HS-5 (cell line): ENCODE results near the gene GRK2.

Source experiments
- DNase-seq: peaks from one replicate; pipeline ENCODE4 v3.0.0-alpha.2; 2012; ENCODE audit warnings: low read depth

Gene GRK2

DNA sequence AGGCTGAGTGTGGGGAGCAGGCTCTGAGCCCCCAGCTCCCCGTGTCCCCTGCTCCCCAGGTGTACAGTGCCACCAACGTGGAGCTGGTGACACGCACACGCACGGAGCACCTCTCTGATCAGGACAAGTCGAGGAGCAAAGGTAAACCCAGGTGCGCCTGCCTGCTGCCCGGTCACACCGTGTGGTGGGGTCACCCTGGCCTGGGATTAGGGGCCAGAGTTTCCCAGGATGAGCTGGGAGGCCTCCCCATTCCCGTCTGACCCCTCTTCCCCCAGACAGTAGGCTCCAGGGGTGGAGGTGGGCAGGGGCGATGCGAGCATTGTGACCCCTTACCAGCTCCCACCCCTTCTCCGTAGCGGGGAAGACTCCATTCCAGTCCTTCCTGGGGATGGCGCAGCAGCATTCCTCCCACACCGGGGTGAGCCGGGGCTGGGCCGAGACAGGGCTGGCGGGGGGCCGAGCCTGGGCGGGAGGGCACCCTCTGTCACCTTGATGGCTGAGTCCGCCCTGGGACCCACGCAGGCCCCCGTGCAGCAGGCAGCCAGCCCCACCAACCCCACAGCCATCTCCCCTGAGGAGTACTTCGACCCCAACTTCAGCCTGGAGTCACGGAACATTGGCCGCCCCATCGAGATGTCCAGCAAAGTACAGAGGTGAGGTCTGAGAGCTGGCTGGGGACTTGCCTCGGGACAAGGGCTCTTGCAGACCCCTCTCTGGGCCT, 33.4 kb downstream of the GRK2 start:
- no peak for DNase-seq

DNA sequence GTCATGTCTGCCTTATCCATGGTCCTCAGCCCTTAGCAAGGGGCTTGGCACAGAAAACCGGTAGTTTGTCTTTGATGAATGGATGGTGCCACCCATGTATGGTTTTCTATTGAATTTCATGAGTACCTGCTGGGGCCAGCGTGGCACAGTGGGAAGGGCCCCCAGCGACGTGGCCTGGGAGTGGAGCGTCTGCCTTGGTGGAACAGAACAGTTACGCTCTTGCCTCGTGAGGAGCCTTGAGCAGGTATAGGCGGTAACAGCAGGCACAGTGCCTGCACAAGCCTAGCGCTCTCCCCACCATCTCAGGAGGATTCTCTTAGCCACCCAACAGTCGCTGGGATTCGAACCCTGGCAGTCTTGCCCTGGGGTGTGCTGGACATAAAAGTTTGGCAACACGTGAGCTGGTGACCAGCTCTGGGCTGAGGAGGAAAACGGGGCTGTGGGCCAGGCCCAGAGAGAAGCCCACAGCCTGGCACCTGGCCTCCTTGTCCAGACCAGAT, 34.0 kb downstream of the GRK2 start:
- no peak for DNase-seq

DNA sequence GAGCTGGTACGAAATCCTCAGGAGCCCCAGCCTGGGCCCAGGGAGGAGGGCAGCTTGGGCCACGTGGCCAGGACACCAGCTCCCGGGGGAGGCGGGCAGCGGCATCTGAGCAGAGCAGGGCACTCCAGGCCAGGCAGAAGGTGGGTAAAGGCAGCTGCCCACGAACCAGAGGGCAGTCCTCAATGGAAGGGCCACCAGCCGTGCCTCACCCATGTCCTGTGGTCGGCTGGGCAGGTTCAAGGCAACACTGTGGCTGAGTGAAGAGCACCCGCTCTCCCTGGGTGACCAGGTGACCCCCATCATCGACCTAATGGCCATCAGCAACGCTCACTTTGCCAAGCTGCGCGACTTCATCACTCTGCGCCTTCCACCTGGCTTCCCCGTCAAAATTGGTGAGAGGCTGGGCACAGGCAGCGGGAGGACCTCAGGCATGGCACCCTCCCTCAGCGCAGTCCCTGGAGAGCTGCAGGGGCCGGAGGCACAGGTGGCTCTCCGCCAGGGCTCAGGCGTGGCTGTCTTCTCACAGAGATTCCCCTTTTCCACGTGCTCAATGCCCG, 34.6 kb downstream of the GRK2 start:
- no peak for DNase-seq

DNA sequence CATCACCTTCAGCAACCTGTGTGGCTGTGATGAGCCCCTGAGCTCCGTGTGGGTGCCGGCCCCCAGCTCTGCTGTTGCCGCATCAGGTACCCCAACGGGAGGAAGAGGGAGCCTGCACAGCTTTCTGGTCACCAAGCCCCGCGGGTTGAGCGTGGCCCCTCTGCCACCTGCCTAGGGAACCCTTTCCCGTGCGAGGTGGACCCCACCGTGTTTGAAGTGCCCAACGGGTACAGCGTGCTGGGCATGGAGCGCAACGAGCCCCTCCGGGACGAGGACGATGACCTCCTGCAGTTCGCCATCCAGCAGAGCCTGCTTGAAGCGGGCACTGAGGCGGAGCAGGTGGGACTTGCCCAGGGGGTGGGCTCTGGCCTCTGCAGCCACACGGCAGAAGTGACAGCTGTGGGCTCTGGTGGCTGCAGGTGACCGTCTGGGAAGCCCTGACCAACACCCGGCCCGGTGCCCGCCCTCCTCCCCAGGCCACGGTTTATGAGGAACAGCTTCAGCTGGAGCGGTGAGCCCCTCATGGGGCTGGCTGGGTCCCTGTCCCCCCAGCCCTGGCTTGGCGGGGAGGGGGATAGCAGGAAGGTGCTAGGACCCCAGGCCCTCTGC, 35.1 kb downstream of the GRK2 start:
- DNase-seq, result no peak

DNA sequence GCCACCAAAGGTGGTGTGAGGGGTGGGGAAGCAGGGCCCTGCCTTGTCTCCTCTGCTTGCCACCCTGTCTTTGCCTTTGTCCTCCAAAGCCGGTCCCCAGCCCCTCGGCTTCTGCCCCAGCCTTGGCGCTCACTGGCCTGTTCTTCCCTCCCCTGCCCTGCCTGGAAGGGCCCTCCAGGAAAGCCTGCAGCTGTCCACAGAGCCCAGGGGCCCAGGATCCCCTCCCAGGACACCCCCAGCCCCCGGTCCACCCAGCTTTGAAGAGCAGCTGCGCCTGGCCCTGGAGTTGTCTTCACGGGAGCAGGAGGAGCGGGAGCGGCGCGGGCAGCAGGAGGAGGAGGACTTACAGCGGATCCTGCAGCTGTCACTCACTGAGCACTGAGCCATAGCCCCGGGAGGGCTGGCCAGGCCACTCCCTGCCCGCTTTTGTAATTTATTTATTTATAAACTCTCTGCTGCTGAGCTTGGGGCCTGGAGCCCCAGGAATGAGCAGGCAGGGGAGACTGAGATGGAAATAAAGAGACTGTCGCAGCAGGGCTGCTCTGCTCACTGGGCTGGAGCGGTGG, 35.8 kb downstream of the GRK2 start:
- no peak for DNase-seq

DNA sequence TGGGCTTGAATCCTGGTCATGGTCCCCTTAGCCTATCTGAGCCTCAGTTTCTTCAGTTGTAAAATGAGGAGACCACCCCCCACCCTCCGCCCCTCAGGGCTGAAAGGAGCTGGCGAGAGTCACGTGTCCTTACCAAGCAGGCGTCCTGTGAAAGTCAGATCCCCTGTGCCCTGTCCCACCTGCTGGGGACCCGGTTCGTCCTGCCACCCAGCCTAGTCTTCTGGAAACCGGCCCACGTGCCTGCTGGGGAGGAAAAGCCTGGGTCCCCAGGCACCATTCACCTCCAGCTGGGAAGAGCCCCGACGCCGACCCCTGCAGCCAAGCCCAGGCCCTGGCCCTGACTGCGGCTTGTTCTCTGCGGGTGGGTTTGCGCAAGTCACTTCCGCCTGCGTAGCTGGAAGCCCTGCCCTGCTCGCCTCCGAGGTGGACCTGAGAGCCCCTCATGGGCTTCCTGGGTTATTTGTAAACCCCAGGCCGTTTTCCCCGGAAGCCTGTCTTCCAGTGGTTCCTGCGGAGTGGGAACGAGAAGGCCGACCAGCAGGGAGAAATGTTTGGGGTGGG, 36.4 kb downstream of the GRK2 start:
- no peak for DNase-seq

DNA sequence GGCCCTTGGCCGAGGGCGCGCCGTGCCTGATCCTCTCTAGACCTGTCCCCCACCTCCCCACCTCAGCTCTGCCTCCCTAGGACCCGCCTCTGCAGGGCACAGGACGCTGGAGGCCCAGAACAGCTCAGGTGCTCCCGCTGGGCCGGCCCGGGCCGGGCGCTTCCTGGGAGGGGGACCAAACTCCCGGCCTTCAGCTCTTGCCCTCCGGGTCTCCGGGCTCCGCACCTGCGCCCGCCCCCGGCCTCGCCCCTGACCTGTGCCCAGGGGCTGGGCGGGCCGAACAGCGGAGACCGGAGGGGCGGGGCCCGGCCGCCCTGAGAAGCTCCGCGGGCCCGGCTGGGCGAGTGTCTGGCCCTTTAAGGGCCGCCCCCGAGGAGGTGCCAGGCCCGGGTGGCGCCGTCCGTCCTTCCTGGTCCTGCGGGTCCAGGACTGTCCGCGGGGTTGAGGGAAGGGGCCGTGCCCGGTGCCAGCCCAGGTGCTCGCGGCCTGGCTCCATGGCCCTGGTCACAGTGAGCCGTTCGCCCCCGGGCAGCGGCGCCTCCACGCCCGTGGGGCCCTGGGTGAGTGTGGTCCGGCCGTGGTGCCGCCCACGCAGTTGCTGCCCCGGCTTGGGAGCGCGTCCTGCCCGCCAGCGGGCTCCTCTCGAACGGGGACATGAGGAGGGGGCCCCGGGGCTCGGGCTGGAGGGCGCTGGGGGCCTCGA, 37.0 kb downstream of the GRK2 start, which contains the start of gene SSH3:
Gene SSH3, plus strand, starts transcription at position 399 of the 703 bp plus-strand sequence. Its CDS starts 96 bp downstream, at position 495.
- no peak for DNase-seq

DNA sequence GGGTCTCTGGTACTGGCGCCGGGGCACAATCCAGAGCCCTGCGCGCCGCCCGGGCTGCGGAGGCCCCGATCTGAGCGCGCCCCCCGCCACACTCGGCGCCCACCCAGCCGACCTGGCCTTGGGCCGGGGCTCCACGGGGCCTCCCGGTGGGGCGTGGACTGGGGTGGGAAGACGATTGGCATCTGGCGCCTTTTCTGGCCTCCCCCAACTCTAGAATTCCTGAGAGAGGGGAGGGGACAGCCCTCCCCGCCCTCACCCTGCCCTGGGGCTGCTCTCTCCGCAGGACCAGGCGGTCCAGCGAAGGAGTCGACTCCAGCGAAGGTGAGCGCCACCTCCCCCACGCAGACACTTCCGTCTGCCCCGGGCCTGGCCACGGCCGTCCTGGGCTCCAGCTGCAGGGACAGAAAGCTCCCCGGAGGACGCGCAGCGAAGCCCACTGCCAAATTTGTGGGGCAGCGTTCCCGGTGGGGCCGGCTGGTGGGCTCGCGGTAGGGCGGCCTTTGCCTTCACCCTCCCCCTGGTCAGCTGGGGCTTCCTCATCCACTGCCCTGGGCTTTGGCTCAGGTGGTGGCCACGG, 37.6 kb downstream of the GRK2 start:
- DNase-seq, result no peak

DNA sequence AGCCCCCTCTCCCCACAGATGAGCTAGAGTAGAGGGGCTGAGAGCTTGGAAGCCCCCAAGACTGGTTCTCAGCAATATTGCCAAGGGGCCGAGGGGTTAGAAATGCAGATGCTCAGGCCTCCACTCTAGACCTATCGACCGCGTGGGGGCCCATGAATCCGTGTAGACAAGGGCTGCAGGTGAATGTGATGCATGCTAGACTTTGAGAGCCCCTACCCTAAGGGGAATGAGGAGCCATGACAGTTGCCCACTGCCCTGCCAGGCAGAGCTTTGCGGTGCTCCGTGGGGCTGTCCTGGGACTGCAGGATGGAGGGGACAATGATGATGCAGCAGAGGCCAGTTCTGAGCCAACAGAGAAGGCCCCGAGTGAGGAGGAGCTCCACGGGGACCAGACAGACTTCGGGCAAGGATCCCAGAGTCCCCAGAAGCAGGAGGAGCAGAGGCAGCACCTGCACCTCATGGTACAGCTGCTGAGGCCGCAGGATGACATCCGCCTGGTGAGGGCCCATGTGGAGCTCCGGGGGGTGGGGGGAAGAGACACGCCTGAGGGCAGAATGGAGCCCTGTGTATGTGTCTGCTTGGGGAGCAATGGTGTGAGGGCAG, 38.3 kb downstream of the GRK2 start:
- DNase-seq, result no peak

DNA sequence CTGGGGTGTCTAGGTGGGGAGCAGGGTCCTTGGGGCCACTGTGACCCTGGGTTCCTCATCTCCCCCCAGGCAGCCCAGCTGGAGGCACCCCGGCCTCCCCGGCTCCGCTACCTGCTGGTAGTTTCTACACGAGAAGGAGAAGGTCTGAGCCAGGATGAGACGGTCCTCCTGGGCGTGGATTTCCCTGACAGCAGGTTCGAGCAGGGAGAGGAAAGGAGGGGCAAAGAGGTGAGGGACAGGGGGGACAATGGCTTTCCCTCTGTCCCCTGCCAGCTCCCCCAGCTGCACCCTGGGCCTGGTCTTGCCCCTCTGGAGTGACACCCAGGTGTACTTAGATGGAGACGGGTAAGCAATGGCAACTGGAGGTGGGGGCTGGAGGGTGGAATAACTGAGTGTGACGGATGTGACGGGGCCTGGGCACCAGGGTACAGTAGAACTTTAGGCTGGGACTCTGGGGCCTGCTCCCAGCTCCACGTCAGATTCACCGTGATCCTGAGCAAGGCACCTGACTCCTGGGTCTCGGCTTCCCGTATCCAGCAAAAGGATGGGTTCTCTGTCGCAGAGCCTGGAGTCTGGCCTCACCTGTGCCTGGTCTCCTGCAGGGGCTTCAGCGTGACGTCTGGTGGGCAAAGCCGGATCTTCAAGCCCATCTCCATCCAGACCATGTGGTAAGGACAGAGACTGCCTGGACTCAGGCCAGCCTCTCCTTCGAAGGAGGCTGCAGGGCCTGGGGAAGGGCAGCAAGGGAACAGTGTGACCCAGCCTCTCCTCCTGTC, 40.7 kb downstream of the GRK2 start:
- no peak for DNase-seq

DNA sequence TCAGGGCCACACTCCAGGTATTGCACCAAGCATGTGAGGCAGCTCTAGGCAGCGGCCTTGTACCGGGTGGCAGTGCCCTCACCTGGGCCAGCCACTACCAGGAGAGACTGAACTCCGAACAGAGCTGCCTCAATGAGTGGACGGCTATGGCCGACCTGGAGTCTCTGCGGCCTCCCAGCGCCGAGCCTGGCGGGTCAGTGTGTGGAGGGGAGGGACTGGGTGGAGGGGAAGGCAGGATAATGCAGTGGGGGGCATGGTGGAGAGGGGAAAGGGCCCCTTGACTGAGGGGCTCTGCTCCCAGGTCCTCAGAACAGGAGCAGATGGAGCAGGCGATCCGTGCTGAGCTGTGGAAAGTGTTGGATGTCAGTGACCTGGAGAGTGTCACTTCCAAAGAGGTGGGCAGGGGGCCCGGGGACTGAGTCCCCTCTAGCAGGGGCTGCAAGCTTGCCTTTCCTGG, 41.3 kb downstream of the GRK2 start:
- no peak for DNase-seq

DNA sequence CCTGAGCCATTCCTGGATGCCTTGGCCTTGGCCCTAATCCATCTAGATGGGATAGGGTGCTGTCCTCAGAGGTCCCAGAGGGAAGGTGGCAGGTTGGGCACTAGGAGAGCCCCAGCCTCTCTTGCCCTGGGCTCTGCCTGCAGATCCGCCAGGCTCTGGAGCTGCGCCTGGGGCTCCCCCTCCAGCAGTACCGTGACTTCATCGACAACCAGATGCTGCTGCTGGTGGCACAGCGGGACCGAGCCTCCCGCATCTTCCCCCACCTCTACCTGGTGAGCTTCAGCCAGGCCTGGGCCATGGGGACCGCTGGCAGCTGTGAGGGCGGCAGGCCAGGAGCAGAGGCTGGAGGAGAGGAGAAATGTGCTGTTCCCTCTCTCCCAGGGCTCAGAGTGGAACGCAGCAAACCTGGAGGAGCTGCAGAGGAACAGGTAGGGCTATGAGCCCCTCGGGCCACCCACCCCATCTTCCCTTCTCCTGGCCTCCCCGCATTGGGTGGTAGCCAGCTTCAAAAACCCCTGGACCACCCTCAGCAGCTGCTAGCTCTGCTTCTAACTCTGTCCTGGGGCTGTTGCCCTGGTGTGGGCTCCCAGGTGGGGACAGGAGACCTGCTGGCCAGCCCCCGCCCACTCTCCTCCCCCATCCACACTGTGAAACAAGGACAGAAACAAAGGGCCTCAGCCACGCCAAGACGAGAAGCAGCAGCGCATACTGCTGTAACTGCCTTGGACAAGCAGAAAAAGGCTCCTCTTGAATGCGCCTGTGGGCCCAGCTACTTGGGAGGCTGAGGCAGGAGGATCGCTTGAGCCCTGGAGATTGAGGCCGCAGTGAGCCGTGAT, 42.0 kb downstream of the GRK2 start:
- DNase-seq, result no peak

DNA sequence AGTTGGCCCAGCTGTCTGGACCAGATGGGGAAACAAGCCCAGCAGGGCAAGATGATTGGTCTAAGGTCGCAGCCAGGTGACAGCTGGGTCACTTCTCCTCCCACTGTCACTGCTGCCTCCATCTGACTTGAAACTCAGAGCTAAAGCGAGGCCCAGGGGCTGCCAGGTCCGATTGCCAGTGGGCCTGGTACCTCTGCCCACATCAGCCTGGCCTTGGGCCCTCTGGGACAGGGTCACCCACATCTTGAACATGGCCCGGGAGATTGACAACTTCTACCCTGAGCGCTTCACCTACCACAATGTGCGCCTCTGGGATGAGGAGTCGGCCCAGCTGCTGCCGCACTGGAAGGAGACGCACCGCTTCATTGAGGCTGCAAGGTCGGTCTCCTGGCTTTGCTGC, 42.9 kb downstream of the GRK2 start:
- DNase-seq, result no peak

DNA sequence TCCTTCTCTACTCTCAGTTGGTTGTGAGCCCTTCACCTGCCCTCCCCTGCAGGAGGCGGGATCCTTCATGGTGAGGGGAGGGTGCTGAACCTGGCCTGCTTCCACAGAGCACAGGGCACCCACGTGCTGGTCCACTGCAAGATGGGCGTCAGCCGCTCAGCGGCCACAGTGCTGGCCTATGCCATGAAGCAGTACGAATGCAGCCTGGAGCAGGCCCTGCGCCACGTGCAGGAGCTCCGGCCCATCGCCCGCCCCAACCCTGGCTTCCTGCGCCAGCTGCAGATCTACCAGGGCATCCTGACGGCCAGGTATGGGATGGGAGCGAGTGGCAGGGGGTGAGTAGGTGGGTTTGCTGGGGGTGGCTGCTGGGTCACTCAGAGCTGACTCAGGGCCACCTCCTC, 43.4 kb downstream of the GRK2 start:
- no peak for DNase-seq

DNA sequence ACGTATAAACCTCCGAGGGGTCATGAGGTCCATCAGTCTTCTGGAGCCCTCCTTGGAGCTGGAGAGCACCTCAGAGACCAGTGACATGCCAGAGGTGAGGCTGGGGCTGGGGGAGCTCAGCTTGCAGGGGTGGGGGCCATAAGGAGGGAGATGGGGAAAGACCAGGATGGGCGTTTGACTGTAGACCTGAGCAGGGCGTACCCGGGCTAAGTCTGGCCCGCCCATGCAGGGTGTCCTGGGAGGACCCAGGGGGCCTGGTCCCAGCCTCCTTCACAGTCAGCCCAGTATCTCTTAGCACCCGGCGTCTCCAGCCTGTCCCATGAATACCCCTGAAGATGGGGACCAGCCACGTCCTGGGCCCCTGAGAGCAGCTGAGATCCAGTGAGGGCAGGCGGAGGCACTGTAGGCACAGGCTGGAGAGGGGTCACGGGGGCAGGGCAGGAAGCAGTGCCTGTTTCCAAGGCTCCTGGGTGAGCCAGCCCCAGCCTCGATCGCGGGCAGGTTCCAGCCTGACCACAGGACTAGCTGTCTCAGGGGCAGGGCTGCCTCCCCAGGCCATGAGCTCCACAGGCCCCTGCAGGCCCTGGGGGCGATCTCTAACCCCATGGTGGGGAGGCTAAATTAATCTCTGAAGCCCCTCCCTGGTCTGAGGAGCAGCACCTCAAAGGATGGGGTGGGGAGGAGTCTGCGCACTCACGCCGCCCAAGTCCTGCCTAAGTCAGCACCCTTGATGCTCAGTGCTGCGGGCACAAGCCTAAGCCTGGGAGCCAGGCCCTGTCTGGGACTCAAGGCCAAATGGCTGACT, 44.2 kb downstream of the GRK2 start:
- DNase-seq, result no peak

DNA sequence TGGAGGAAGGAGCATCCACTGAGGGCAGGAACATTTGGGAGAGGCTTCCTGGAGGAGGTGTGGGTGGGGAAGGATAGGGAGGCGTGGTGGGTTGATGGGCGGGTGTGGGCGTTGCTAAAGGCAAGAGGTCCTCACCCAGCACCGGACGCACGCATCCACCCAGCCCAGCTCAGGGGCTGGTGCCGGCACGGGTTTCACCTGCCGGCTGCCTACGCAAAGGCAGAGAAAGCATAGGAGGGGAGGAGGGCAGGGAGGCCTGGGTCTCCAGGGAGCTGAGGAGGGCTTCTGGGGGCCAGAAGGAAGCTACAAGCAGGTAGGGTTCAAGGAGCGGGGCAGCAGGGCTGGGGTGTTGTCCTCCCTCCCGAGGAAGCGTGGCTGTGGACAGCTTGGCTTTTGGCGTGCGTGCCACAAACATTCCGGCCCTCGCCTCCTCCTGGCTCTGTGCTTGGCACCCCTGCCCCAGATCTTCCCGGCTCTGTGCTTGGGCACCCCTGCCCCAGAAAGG, 44.8 kb downstream of the GRK2 start:
- no peak for DNase-seq

DNA sequence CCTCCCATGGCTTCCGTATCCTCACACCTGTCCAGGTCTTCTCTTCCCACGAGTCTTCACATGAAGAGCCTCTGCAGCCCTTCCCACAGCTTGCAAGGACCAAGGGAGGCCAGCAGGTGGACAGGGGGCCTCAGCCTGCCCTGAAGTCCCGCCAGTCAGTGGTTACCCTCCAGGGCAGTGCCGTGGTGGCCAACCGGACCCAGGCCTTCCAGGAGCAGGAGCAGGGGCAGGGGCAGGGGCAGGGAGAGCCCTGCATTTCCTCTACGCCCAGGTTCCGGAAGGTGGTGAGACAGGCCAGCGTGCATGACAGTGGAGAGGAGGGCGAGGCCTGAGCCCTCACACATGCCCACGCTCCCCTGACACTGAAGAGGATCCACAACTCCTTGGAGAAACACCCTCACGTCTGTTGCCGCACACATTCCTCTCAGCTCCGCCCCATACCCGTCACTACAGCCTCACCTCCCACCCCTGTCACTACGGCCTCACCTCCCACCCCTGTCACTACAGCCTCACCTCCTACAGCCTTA, 45.3 kb downstream of the GRK2 start:
- no peak for DNase-seq
